Esophagus muscularis mucosa (tissue), 3 donors: ENCODE measurements around the gene DHRS9.

Experiments
- CTCF ChIP-seq, 3 experiments: fragments of 200-600 bp in 2 of 3; fragments of 450-650 bp in 1 of 3; sonication (generic) in 2 of 3; IDR thresholded peaks; one replicate each; pipeline ENCODE4 v1.5.1; 2017 to 2019; ENCODE audit warnings: antibody characterized with exemption in 3 of 3, mild to moderate bottlenecking in 2 of 3, moderate library complexity in 1 of 3
- POLR2AphosphoS5 ChIP-seq, 2 donors: sonication (generic); formaldehyde crosslinking; IDR thresholded peaks; one replicate each; pipeline ENCODE4 v1.6.1; 2017; ENCODE audit warnings: antibody characterized with exemption in 2 of 2

GRCh38 chr2:169073211-169073962 lies 4.0 kb downstream of the DHRS9 start:
- no peak for TF ChIP-seq CTCF (IDR thresholded peaks at IDR 0.05)
- TF ChIP-seq POLR2AphosphoS5 (IDR thresholded peaks at IDR 0.05) = no peak
